Neural cell (in vitro differentiated cells): ENCODE data around the gene BFSP2. TPM values are rescaled to one million over a fixed set of nuclear protein-coding genes. Genes with fewer than 3 reads are reported as not detected.

Experiments
- H2AFZ ChIP-seq: fragments of 200-600, 300-800 bp; sonication (generic), shearing (Covaris generic); 2 replicates; pipeline ENCODE4 v1.6.0; 2014; ENCODE audit warnings: low read depth, mild to moderate bottlenecking, antibody characterized with exemption, low read length, moderate library complexity
- H3F3A ChIP-seq: fragments of 200-600 bp; shearing (Covaris generic); 2 replicates; pipeline ENCODE4 v1.6.1; 2016; ENCODE audit warnings: mild to moderate bottlenecking, moderate library complexity, mixed read lengths, antibody characterized with exemption, low read length; ENCODE audit not compliant: insufficient read depth, poor library complexity, severe bottlenecking
- H3K27ac ChIP-seq: fragments of 200-600, 300-800 bp; sonication (generic), shearing (Covaris generic); 2 replicates; pipeline ENCODE4 v1.5.1; 2014; ENCODE audit warnings: mild to moderate bottlenecking, low read length, moderate library complexity
- H3K27me3 ChIP-seq: fragments of 300-800, 200-600 bp; sonication (generic), shearing (Covaris generic); 2 replicates; pipeline ENCODE4 v1.6.0; 2014; ENCODE audit warnings: mild to moderate bottlenecking, low read depth, low read length, moderate library complexity; ENCODE audit not compliant: insufficient read depth
- H3K36me3 ChIP-seq: fragments of 300-800, 200-600 bp; sonication (generic), shearing (Covaris generic); 2 replicates; pipeline ENCODE4 v1.5.1; 2014; ENCODE audit warnings: mild to moderate bottlenecking, antibody characterized with exemption, low read length, moderate library complexity; ENCODE audit not compliant: insufficient read depth
- H3K4me2 ChIP-seq: fragments of 300-800, 200-600 bp; sonication (generic), shearing (Covaris generic); 2 replicates; pipeline ENCODE4 v1.6.0; 2014; ENCODE audit warnings: mild to moderate bottlenecking, low read length
- H3K4me3 ChIP-seq: fragments of 300-800, 200-600 bp; sonication (generic), shearing (Covaris generic); 2 replicates; pipeline ENCODE4 v1.5.1; 2014; ENCODE audit warnings: mild to moderate bottlenecking, low read length, moderate library complexity
- H3K79me2 ChIP-seq: fragments of 200-600 bp; shearing (Covaris generic); replicated peaks from 2 replicates; pipeline ENCODE4 v1.6.0; 2014; ENCODE audit warnings: mild to moderate bottlenecking, low read length, moderate library complexity; ENCODE audit not compliant: insufficient read depth
- H3K9ac ChIP-seq: fragments of 300-800, 200-600 bp; sonication (generic), shearing (Covaris generic); 2 replicates; pipeline ENCODE4 v1.6.1; 2016; ENCODE audit warnings: mild to moderate bottlenecking, low read length, mixed read lengths
- H3K9me2 ChIP-seq: fragments of 200-600 bp; shearing (Covaris generic); 2 replicates; pipeline ENCODE4 v1.6.1; 2016; ENCODE audit warnings: mild to moderate bottlenecking, low read length, mixed read lengths; ENCODE audit not compliant: insufficient read depth
- H3K9me3 ChIP-seq: fragments of 200-600, 300-800 bp; sonication (generic), shearing (Covaris generic); 2 replicates; pipeline ENCODE4 v1.6.1; 2016; ENCODE audit warnings: mild to moderate bottlenecking, mixed run types, low read length, moderate library complexity, mixed read lengths
- H4K20me1 ChIP-seq: fragments of 200-600 bp; shearing (Covaris generic); 2 replicates; pipeline ENCODE4 v1.6.1; 2016; ENCODE audit warnings: mild to moderate bottlenecking, mixed run types; ENCODE audit not compliant: insufficient read depth
- CTCF ChIP-seq: fragments of 450-650 bp; IDR thresholded peaks from 2 replicates; pipeline ENCODE4 v1.5.1; 2014; ENCODE audit warnings: antibody characterized with exemption, mild to moderate bottlenecking, moderate library complexity; ENCODE audit not compliant: poor library complexity, severe bottlenecking
- EP300 ChIP-seq: fragments of 450-650 bp; conservative IDR thresholded peaks from 2 replicates; pipeline ENCODE4 v1.6.1; 2014; ENCODE audit warnings: antibody characterized with exemption, mild to moderate bottlenecking, moderate library complexity; ENCODE audit not compliant: poor library complexity, severe bottlenecking
- EZH2 ChIP-seq: fragments of 200-600, 300-800 bp; shearing (Covaris generic), sonication (generic); IDR thresholded peaks from 2 replicates; pipeline ENCODE4 v1.6.1; 2014; ENCODE audit warnings: antibody characterized with exemption, low read length, borderline replicate concordance, mild to moderate bottlenecking; ENCODE audit not compliant: insufficient read depth, poor library complexity, severe bottlenecking
- MXI1 ChIP-seq: fragments of 450-650 bp; conservative IDR thresholded peaks from 2 replicates; pipeline ENCODE4 v1.6.1; 2014; ENCODE audit warnings: antibody characterized with exemption, mild to moderate bottlenecking; ENCODE audit not compliant: poor library complexity, severe bottlenecking
- POLR2AphosphoS5 ChIP-seq: IDR thresholded peaks from 2 replicates; pipeline ENCODE4 v1.6.1; 2012
- RAD21 ChIP-seq: fragments of 450-650 bp; conservative IDR thresholded peaks from 2 replicates; pipeline ENCODE4 v1.6.1; 2014; ENCODE audit warnings: antibody characterized with exemption, mild to moderate bottlenecking, moderate library complexity
- REST ChIP-seq: IDR thresholded peaks from 2 replicates; pipeline ENCODE4 v1.6.1; 2012; ENCODE audit warnings: borderline replicate concordance
- SMC3 ChIP-seq: fragments of 450-650 bp; conservative IDR thresholded peaks from 2 replicates; pipeline ENCODE4 v1.6.1; 2014; ENCODE audit warnings: antibody characterized with exemption, mild to moderate bottlenecking, moderate library complexity; ENCODE audit not compliant: poor library complexity
- TAF1 ChIP-seq: IDR thresholded peaks from 2 replicates; pipeline ENCODE4 v1.6.1; 2012; ENCODE audit warnings: low read depth
- polyA plus RNA-seq: library from polyadenylated mRNA; depleted of rRNA; stranded (reverse); fragments of >200 nt; gene quantifications from 2 replicates; pipeline ENCODE4 v1.2.3, GENCODE V29; 2014

Gene BFSP2
- polyA plus RNA-seq, 1 donor from 2014 or later = not detected

GRCh38 chr3:133376810-133377209, 23.0 kb upstream of the BFSP2 start:
- no peaks in the 10 kb centered on the region for H3K9me2 ChIP-seq
- H3K27ac ChIP-seq = no peak overlapping the region
- no peaks in the 10 kb centered on the region for H4K20me1 ChIP-seq
- H3K4me3 ChIP-seq = no peak overlapping the region
- no peaks in the 10 kb centered on the region for H3F3A ChIP-seq
- H2AFZ ChIP-seq = no peak overlapping the region
- no peaks in the 10 kb centered on the region for H3K36me3 ChIP-seq
- H3K4me2 ChIP-seq = no peak overlapping the region
- no peaks in the 10 kb centered on the region for H3K27me3 ChIP-seq
- TF ChIP-seq TAF1 (no peak), EZH2 (no peak), SMC3 (no peak), CTCF (no peak), MXI1 (no peak), REST (no peak), POLR2AphosphoS5 (no peak), RAD21 (no peak), EP300 (no peak)
- H3K9ac ChIP-seq = no peak overlapping the region
- H3K79me2 ChIP-seq = no peaks in the 10 kb centered on the region
- no peaks in the 10 kb centered on the region for H3K9me3 ChIP-seq

GRCh38 chr3:133377396-133377795, 22.5 kb upstream of the BFSP2 start:
- Histone ChIP-seq H2AFZ (no peak overlapping the region), H3K27me3 (no peaks in the 10 kb centered on the region), H4K20me1 (no peaks in the 10 kb centered on the region), H3K4me3 (no peak overlapping the region), H3K79me2 (no peaks in the 10 kb centered on the region), H3K36me3 (no peaks in the 10 kb centered on the region), H3K9me3 (no peaks in the 10 kb centered on the region), H3K27ac (no peak overlapping the region), H3K4me2 (no peak overlapping the region), H3K9ac (no peak overlapping the region), H3F3A (no peaks in the 10 kb centered on the region), H3K9me2 (no peaks in the 10 kb centered on the region)
- TF ChIP-seq RAD21 = peak; percentile 64
- TF ChIP-seq SMC3 = peak; percentile 69
- TF ChIP-seq EP300 = no peak
- TF ChIP-seq POLR2AphosphoS5 = no peak
- TF ChIP-seq REST = no peak
- peak; percentile 59 for TF ChIP-seq CTCF
